Ascending aorta (tissue), 2 donors: ENCODE results near the gene CPPED1. TPM values are rescaled to one million over a fixed set of nuclear protein-coding genes. Genes with fewer than 3 reads are reported as not detected.

Experiments
- DNase-seq, 2 donors: peaks; one replicate each; pipeline ENCODE4 v3.0.0-alpha.2; 2019; ENCODE audit warnings: low spot score in 2 of 2
- H3K27ac ChIP-seq, 2 donors: fragments of 200-600 bp; sonication (generic); one replicate each; pipeline ENCODE4 v1.5.1; 2016 to 2017; ENCODE audit warnings: mild to moderate bottlenecking in 1 of 2
- H3K27me3 ChIP-seq: fragments of 200-600 bp; sonication (generic); one replicate; pipeline ENCODE4 v1.5.1; 2017
- H3K36me3 ChIP-seq, 2 donors: fragments of 200-600 bp; sonication (generic); one replicate each; pipeline ENCODE4 v1.5.1; 2016
- H3K4me1 ChIP-seq, 2 donors: fragments of 200-600 bp; sonication (generic); one replicate each; pipeline ENCODE4 v1.5.1; 2016 to 2017; ENCODE audit warnings: mild to moderate bottlenecking in 1 of 2
- H3K4me3 ChIP-seq, 2 donors: fragments of 200-600 bp; sonication (generic); one replicate each; pipeline ENCODE4 v1.5.1; 2016 to 2017; ENCODE audit warnings: mild to moderate bottlenecking in 1 of 2
- H3K9me3 ChIP-seq, 2 donors: fragments of 200-600 bp; sonication (generic); one replicate each; pipeline ENCODE4 v1.5.1; 2016
- intact Hi-C: fragments of 100-400 bp; cut with DNase I; formaldehyde crosslinking; loops from one replicate; pipeline ENCODE4 v1.15.1; 2023
- total RNA-seq: library from RNA; depleted of rRNA; stranded (reverse); fragments of >200 nt; gene quantifications from one replicate; pipeline ENCODE4 v1.1.0, GENCODE V29; 2016
- TF ChIP-seq, protein P1 (sequence below), 3 experiments: fragments of 200-600 bp in 2 of 3; fragments of 450-650 bp in 1 of 3; sonication (generic) in 2 of 3; IDR thresholded peaks; one replicate each; pipeline ENCODE4 v1.5.1; 2016 to 2019; ENCODE audit warnings: antibody characterized with exemption in 3 of 3, mild to moderate bottlenecking in 1 of 3, moderate library complexity in 1 of 3

The CPPED1 gene
- total RNA-seq, 1 donor from 2014 or later: 13.3 TPM

DNA sequence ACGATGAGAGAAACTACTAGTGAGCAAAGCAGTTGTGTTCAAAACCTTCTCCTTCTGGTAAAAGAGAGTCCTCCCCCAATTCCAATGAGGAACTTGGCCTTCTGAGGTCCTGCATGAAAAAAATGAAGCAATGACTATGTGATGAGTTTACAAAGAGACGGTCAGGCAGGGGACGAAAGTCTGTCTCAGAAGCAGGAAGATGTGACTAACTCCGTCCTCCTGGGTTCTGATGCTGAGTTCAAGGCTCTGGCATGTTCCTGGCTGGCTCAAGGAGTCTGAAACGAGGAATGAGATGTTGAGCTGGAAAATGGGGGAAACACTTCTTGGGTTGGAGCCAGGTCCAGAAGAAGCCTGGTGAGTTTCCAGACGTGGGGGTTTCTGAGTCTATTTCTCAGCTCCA is 129.6 kb downstream of the CPPED1 start:
- intact Hi-C loops: no loop called here
- Histone ChIP-seq H3K4me1 (no peaks in the 10 kb centered on the region), H3K27me3 (no peaks in the 10 kb centered on the region), H3K4me3 (no peak overlapping the region), H3K9me3 (peaks cover 2 to 6% of the 10 kb centered on the region in 2 donors), H3K27ac (no peak overlapping the region), H3K36me3 (peaks cover 7 to 14% of the 10 kb centered on the region in 2 donors)
- TF ChIP-seq, protein P1, sequence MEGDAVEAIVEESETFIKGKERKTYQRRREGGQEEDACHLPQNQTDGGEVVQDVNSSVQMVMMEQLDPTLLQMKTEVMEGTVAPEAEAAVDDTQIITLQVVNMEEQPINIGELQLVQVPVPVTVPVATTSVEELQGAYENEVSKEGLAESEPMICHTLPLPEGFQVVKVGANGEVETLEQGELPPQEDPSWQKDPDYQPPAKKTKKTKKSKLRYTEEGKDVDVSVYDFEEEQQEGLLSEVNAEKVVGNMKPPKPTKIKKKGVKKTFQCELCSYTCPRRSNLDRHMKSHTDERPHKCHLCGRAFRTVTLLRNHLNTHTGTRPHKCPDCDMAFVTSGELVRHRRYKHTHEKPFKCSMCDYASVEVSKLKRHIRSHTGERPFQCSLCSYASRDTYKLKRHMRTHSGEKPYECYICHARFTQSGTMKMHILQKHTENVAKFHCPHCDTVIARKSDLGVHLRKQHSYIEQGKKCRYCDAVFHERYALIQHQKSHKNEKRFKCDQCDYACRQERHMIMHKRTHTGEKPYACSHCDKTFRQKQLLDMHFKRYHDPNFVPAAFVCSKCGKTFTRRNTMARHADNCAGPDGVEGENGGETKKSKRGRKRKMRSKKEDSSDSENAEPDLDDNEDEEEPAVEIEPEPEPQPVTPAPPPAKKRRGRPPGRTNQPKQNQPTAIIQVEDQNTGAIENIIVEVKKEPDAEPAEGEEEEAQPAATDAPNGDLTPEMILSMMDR (IDR thresholded peaks at IDR 0.05): no peak
- DNase-seq: no peak

DNA sequence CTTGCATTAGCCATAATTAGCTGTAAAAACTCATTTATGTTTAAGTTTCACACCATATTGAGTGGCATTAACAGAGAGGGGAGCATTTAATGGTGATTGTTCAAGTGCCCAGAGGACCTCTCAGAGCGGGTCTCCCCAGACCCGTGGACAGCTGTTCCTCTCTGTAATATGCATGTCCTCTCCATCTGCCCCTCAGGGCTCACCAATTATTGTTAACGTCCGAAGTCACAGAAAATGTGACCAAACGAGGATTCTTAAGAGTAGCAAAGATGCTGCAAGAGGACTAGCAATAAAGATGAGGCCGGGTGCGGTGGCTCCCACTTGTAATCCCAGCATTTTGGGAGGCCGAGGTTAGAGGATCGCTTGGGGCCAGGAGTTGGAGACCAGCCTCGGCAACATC is 130.2 kb downstream of the CPPED1 start:
- Histone ChIP-seq H3K4me1 (no peaks in the 10 kb centered on the region), H3K4me3 (no peak overlapping the region), H3K27me3 (no peaks in the 10 kb centered on the region), H3K36me3 (peaks cover 7 to 14% of the 10 kb centered on the region in 2 donors), H3K9me3 (peaks cover 6 to 8% of the 10 kb centered on the region in 2 donors), H3K27ac (no peak overlapping the region)
- DNase-seq: no peak
- TF ChIP-seq, protein P1 (IDR thresholded peaks at IDR 0.05): no peak
- intact Hi-C loops: no loop called here

DNA sequence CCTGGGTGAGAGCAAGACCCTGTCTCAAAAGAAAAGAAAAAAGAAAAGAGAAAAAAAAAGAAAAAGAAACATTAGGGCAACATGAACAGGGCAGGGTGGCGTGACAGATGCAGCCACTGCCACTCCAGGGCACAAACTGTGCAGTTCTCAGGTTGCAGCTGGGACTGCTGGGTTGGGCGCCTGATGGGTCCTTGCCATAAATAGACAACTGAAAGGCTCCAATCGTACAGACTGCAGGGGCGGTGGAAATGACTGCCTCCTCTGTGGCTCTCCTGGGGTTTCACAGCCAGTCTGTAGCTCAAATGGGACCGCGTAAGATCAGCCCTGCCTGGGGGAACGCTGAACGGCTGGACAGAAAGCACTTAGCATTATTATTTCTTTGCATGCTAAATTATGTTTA is 130.7 kb downstream of the CPPED1 start:
- no peaks in the 10 kb centered on the region for H3K27me3 ChIP-seq
- no peak overlapping the region for H3K4me3 ChIP-seq
- TF ChIP-seq, protein P1 (IDR thresholded peaks at IDR 0.05): no peak
- H3K36me3 ChIP-seq: peaks cover 7 to 14% of the 10 kb centered on the region in 2 donors
- no peak for DNase-seq
- no peaks in the 10 kb centered on the region for H3K4me1 ChIP-seq
- H3K27ac ChIP-seq: no peak overlapping the region
- H3K9me3 ChIP-seq: peaks cover 6 to 13% of the 10 kb centered on the region in 2 donors
- intact Hi-C loops: no loop called here

DNA sequence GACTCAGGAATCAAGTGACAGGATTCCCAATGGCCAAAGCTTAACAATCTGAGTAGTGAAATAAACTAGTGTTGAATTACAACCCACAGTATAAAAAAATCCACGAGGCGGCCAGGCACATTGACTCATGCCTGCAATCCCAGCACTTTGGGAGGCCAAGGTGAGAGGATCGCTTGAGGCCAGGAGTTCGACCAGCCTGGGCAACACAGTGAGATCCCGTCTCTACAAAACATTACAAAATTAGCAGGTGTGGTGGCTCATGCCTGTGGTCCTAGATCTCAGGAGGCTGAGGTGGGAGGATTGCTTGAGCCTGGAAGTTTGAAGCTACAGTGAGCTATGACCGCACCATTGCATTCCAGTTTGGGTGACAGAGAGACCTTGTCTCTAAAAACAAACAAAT is 133.8 kb downstream of the CPPED1 start:
- Histone ChIP-seq H3K4me1 (no peaks in the 10 kb centered on the region), H3K27me3 (no peaks in the 10 kb centered on the region), H3K9me3 (peaks cover 6 to 22% of the 10 kb centered on the region in 2 donors), H3K4me3 (no peak overlapping the region), H3K27ac (no peak overlapping the region), H3K36me3 (peaks cover 7 to 14% of the 10 kb centered on the region in 2 donors)
- DNase-seq: no peak
- intact Hi-C loops: no loop called here
- TF ChIP-seq, protein P1 (IDR thresholded peaks at IDR 0.05): no peak

DNA sequence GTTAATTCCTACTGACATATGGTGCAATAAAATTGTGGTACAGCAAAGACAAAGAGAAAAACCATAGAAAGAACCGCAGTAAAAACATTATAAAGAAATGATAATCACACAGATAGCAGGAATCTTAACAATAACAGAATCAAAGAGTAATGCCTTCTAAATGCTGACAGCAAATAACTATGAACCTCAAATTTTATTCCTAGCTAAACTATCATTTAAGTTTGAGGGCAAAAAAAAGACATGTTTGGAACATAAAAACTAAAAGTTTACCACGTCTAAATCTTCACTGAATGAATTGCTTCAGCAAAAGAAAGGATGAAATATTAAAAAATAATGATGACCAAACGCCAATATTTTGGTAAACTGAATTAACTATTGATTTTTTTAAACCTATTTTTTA is 135.8 kb downstream of the CPPED1 start:
- TF ChIP-seq, protein P1 (IDR thresholded peaks at IDR 0.05): no peak
- DNase-seq: no peak
- Histone ChIP-seq H3K4me1 (no peaks in the 10 kb centered on the region), H3K27me3 (no peaks in the 10 kb centered on the region), H3K4me3 (no peak overlapping the region), H3K36me3 (peaks cover 17 to 25% of the 10 kb centered on the region in 2 donors), H3K27ac (no peak overlapping the region), H3K9me3 (peaks cover 6 to 22% of the 10 kb centered on the region in 2 donors)
- intact Hi-C loops: no loop called here

DNA sequence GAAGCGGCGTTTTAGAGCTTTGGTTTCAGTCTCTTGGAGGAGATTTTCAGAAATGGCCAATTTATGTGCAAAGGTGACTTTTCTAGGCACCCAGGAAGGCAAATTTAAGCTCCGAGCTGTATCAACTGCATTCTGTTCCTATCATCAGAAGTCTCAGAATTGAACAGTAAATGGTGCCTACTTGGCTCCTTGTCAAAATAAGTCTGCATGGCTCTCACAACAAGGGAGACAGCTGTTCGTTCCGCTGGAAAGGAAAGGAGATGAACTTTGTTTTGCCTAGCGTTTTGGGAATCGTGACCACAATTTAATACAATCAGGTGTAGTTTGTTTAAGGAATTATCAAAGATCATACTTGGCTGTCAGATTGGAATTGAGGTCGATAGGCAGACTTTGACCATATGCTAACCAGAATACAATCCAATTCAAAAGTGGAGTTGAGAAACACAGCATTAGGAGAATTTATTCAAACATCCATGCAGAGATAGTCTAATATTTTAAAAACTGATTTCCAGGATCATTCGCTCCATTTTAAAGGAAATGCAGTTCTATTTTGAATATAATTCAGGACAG is 139.4 kb downstream of the CPPED1 start:
- peaks cover 14 to 30% of the 10 kb centered on the region in 2 donors for H3K36me3 ChIP-seq
- TF ChIP-seq, protein P1 (IDR thresholded peaks at IDR 0.05): no peak
- no peak overlapping the region for H3K4me3 ChIP-seq
- H3K9me3 ChIP-seq: peaks cover 0 to 22% of the 10 kb centered on the region in 2 donors
- no peak for DNase-seq
- intact Hi-C loops: no loop called here
- no peaks in the 10 kb centered on the region for H3K27me3 ChIP-seq
- H3K4me1 ChIP-seq: no peaks in the 10 kb centered on the region
- no peak overlapping the region for H3K27ac ChIP-seq
